IPS DF 6.9 (cell line): ENCODE results near the gene SOX30.

Source experiments
- DNase-seq: peaks from one replicate; pipeline ENCODE4 v3.0.0-alpha.2; 2013; ENCODE audit warnings: low read depth, low spot score
- H3K27ac ChIP-seq: one replicate; pipeline ENCODE4 v1.5.1; 2013; ENCODE audit warnings: low read length, control low read depth
- H3K27me3 ChIP-seq: 2 replicates; pipeline ENCODE4 v1.6.1; 2013; ENCODE audit warnings: mild to moderate bottlenecking, low read length; ENCODE audit not compliant: control insufficient read depth, insufficient read depth
- H3K36me3 ChIP-seq: 2 replicates; pipeline ENCODE4 v1.6.1; 2013; ENCODE audit warnings: low read length; ENCODE audit not compliant: control insufficient read depth, insufficient read depth
- H3K4me1 ChIP-seq: 2 replicates; pipeline ENCODE4 v1.6.1; 2013; ENCODE audit warnings: low read length; ENCODE audit not compliant: control insufficient read depth, insufficient read depth
- H3K4me3 ChIP-seq: 2 replicates; pipeline ENCODE4 v1.5.1; 2013; ENCODE audit warnings: mild to moderate bottlenecking, low read length
- H3K9me3 ChIP-seq: 2 replicates; pipeline ENCODE4 v1.6.1; 2013; ENCODE audit warnings: low read length, inconsistent platforms; ENCODE audit not compliant: control insufficient read depth, insufficient read depth
- WGBS: extraction: QIAGEN DNeasy Blood & Tissue Kit; methylation state at CpG from one replicate; pipeline ENCODE4 v1.1.7; 2013; ENCODE audit warnings: mixed read lengths, missing lambda C conversion rate; ENCODE audit not compliant: insufficient read length, insufficient coverage; 5-methylcytosine and 5-hydroxymethylcytosine counted together

Gene SOX30

DNA sequence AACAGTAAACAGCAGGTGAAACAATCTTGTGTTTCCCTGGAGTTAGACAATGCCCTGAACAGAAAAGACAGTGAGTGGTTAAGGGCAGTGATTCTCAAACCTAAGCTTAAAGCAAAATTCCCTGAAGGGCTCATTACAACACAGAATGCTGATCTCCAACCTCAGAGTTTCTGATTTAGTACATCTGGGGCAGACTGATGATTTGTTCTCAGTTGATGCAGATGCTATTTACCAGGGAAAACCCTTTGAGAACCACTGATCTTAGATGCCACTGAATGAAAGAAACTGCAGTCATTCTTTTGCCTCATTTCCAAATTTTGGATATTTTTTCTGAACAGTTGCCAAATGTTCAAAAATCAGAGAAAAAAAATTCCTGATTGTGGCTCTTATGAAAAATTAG lies 58.0 kb downstream of the SOX30 start:
- H3K9me3 ChIP-seq: no peaks in the 10 kb centered on the region
- no peaks in the 10 kb centered on the region for H3K36me3 ChIP-seq
- H3K4me1 ChIP-seq: no peaks in the 10 kb centered on the region
- H3K27ac ChIP-seq: no peak overlapping the region
- DNase-seq: no peak
- H3K4me3 ChIP-seq: no peak overlapping the region
- H3K27me3 ChIP-seq: no peaks in the 10 kb centered on the region

DNA sequence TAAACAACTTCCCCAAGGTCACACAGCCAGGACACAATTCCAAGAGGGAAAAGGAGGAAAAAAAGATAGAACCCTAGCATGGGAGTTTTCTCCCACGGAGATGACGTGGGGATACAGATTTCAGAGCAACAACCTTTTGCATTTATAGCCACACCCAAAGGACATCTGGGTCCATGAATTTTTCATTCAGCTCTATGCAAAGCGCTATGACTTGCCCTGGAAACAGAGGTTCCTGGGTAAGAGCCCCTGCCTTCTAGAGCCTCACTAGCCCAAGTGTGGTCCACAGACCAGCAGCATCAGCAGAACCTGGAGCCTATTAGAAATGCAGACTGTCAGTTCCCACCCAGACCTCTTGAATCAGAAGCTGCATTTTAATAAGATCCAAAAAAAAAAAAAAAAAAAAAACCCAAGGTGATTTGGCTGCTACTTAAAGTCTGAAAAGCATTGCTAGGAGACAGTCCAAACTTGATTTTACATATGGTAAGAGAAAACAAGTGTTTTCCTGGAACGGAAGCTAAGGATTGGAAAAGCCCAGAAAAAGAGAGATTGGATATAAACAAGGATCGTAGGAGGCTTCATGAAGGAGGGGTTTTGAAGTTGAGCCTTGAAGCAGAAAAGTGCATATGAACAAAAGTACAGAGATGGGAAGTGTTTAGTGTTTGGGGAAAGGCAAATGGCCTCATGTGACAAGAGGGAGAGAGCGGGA lies 59.0 kb downstream of the SOX30 start:
- no peaks in the 10 kb centered on the region for H3K4me1 ChIP-seq
- no peak overlapping the region for H3K27ac ChIP-seq

DNA sequence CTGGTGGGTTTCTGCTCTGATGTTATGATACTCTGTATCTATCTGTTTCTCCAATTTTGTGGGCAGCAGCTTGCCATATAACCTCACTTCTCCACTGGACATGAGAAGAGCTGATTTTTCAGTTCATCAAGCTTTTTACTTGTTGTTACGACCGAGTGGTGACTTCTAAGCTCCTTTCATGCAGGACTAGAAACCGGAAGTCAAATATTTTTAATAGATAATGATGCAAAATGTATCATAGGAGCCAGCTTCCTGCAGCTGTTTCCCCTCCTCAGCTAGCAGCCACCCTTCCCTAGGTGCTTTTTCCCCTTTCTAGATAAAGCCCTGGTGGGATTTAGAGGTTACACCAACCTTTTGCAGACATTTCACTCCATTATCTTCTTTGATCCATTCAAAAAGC lies 59.6 kb downstream of the SOX30 start:
- no peaks in the 10 kb centered on the region for H3K4me1 ChIP-seq
- H3K4me3 ChIP-seq: no peak overlapping the region
- no peak for DNase-seq
- H3K27ac ChIP-seq: no peak overlapping the region
- H3K36me3 ChIP-seq: no peaks in the 10 kb centered on the region
- H3K9me3 ChIP-seq: no peaks in the 10 kb centered on the region
- no peaks in the 10 kb centered on the region for H3K27me3 ChIP-seq
- no CpG with 5 or more reads among the region's 3 CpGs for WGBS

More for the DNA sequence above, 59.0 kb downstream of the SOX30 start:
- H3K36me3 ChIP-seq: no peaks in the 10 kb centered on the region
- no peaks in the 10 kb centered on the region for H3K9me3 ChIP-seq
- no peak overlapping the region for H3K4me3 ChIP-seq
- no peaks in the 10 kb centered on the region for H3K27me3 ChIP-seq
- 100% methylated on average over 1 of the region's 6 CpGs for WGBS
- no peak for DNase-seq

DNA sequence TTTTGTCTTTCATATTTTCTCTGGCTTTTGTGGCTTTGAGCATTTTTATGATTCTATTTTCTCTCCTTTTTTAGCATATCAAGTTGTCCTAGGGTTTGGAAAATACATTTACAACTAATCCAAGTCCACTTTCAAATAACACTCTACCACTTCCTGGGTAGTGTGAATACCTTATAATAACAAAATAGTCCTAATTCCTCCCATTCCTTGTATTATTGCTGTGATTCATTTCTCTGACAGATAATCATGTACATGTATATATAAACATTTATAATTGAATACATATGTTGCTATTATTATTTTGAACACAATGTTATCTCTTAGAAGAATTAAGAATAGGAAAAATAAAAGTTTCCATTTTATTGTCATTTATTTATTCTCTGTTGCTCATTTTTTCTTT lies 61.8 kb downstream of the SOX30 start:
- Histone ChIP-seq H3K4me3 (no peak overlapping the region), H3K27ac (no peak overlapping the region), H3K4me1 (no peaks in the 10 kb centered on the region), H3K36me3 (no peaks in the 10 kb centered on the region), H3K27me3 (no peaks in the 10 kb centered on the region), H3K9me3 (no peaks in the 10 kb centered on the region)
- DNase-seq: no peak

DNA sequence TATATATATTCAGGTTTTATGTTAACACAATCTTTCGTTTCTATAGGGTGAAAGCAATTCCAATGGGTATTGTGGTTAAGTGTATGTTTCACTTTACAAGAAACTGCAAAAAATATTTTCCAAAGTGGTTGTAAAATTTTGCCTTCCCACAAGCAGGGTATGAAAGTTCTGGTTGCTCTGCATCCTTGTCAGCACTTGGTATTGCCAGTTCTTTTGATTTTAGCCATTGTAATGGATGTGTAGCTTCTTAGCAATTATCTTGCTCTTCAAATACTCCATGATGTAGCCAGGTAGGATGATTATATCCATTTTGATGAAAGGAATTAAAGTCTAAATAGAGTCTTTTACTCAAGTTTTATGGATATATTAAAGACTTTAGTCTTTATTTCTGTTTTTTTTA lies 67.6 kb downstream of the SOX30 start:
- Histone ChIP-seq H3K9me3 (no peaks in the 10 kb centered on the region), H3K27me3 (no peaks in the 10 kb centered on the region), H3K27ac (no peak overlapping the region), H3K36me3 (no peaks in the 10 kb centered on the region), H3K4me1 (no peaks in the 10 kb centered on the region), H3K4me3 (no peak overlapping the region)
- no peak for DNase-seq
- WGBS: no CpG with 5 or more reads among the region's 1 CpG

DNA sequence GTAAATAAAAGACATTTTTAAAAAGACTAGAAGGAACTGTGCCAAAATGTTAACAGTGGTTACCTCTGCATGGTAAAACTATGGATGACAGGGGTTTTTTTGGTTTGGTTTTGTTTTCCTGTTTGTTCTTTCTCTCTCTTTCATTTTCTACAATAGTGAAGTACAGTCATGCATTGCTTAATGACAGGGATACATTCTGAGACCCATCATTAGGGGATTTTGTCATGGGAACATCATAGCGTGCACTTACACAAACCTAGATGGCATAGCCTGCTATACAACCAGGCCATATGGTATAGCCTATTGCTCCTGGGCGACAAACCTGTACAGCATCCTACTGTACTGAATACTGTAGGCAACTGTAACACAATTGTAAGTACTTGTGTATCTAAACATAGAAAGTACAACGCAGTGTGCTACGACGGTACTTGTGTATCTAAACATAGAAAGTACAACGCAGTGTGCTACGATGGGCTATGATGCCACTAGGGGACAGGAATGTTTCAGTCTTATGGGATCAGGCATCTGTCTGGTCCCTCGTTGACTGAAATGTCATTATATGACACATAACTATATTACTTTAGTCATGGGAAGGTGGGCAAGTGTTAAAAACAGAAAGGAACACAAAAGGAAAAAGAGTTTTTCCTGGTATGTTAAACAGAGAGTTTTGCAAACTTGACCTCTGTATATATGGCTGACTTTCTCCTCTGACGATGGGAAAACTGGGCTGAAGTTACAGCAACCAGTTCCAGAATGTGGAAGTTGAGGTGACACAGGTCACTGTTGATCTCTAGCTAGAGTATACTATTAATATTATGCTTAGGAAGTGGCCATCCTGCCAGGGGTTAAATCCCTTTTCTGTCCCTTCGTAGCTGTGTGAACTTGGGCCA lies 69.3 kb downstream of the SOX30 start:
- Histone ChIP-seq H3K4me3 (no peak overlapping the region), H3K27me3 (no peaks in the 10 kb centered on the region), H3K9me3 (no peaks in the 10 kb centered on the region), H3K36me3 (no peaks in the 10 kb centered on the region), H3K4me1 (no peaks in the 10 kb centered on the region), H3K27ac (no peak overlapping the region)
- no CpG with 5 or more reads among the region's 10 CpGs for WGBS
- DNase-seq: no peak

DNA sequence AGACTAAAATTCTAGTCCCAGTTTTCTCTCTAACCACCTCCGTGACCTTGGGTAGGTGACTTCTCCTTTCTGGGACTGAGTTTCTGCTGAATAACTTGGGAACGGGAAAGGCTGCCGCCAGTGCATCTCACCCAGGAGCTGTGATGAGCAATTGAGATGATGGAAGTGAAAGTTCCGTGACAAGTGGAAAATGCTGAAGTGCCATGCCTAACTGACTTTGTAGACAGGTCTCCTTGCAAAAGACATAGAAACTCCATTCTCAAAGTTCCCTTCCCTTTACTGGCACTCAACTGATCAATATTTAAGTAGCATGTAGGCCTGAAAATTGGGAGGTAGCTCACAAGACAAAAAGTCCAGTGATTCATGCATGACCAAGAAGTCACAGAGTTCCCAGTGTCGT lies 70.3 kb downstream of the SOX30 start:
- H3K4me1 ChIP-seq: peaks cover under 1% of the 10 kb centered on the region; the same call in 1 of the 2 replicates
- no peaks in the 10 kb centered on the region for H3K27me3 ChIP-seq
- no CpG with 5 or more reads among the region's 5 CpGs for WGBS
- H3K9me3 ChIP-seq: no peaks in the 10 kb centered on the region
- H3K27ac ChIP-seq: no peak overlapping the region
- no peak overlapping the region for H3K4me3 ChIP-seq
- H3K36me3 ChIP-seq: no peaks in the 10 kb centered on the region
- no peak for DNase-seq

DNA sequence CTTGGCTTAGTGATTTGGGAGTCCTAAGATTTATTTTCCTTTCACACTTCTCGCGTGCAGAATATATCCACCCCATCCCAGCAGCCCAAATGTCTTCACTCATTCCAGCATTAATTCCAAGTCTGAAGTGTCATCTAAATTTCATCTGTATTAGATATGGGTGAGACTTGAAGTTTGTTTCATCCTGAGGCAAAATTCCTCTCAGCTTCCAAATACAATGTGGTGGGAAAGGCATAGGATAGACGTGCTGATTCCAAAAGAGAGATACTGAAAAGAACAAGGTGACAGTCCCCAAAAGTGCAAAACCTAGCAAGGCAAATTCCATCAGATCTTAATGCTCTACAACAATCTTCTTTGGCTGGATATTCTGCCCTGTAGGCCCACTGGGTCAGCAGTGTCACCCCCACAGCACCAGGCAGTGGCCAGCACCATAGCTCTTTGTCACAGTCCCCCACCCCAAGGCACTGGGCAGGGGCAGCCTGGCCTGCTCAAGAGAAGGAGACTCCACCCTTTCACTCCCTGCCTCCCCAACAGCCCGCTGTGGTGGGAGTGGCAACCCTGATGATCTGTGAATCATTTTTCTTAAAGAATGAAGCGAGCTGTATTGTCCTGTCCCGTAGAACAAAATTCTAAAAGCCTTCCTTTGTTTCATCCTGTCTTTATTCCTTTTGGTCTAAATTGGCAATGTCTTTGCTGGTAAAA lies 74.0 kb downstream of the SOX30 start:
- peaks cover 1% of the 10 kb centered on the region; the same call in 1 of the 2 replicates for H3K4me1 ChIP-seq
- H3K4me3 ChIP-seq: no peak overlapping the region
- H3K27ac ChIP-seq: no peak overlapping the region
- no peaks in the 10 kb centered on the region for H3K36me3 ChIP-seq
- WGBS: no CpG with 5 or more reads among the region's 6 CpGs
- peaks cover 4% of the 10 kb centered on the region for H3K27me3 ChIP-seq
- DNase-seq: no peak
- no peaks in the 10 kb centered on the region for H3K9me3 ChIP-seq

DNA sequence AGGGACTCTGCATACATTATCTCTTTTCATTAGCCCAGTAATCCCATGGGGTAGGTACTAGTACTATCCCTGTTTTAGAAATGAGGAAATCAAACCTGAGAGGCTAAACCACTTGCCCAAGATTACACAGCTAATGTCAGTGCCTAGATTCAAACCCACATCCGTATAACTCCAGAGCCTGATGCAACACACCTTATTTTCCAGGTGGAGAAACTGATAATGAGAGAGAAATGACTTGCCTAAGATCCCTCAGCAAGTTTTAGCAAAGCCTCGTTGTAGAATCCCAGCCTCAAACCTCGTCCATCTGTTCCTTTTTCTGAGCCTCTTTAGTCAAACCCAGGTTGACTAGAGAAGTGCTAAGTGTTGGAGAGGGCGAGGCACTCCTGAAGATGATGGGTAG lies 75.6 kb downstream of the SOX30 start:
- no peak overlapping the region for H3K4me3 ChIP-seq
- no CpG with 5 or more reads among the region's 4 CpGs for WGBS
- H3K4me1 ChIP-seq: peaks cover 2% of the 10 kb centered on the region; the same call in 1 of the 2 replicates
- peaks cover 4% of the 10 kb centered on the region for H3K27me3 ChIP-seq
- DNase-seq: no peak
- H3K9me3 ChIP-seq: no peaks in the 10 kb centered on the region
- no peaks in the 10 kb centered on the region for H3K36me3 ChIP-seq
- H3K27ac ChIP-seq: no peak overlapping the region
